H1 (cell line): ENCODE results near the gene PHC2. TPM values are rescaled to one million over a fixed set of nuclear protein-coding genes. Genes with fewer than 3 reads are reported as not detected.
A peak's percentile ranks its signal among the peaks of the same experiment; 100 is the strongest.

Experiments
- CTCF ChIA-PET: fragments of 300-600 bp; sonication (Branson Sonifier 250); formaldehyde crosslinking; loops from one replicate; lab custom pipeline; 2021; ENCODE audit not compliant: partially characterized antibody; lab: Charles Lee
- POLR2A ChIA-PET: fragments of 300-600 bp; sonication (Branson Sonifier 250); formaldehyde crosslinking; loops from one replicate; lab custom pipeline; 2021; ENCODE audit warnings: inconsistent platforms; ENCODE audit not compliant: partially characterized antibody; lab: Charles Lee
- DNase-seq, 2 experiments: peaks; one replicate each; pipeline versions ENCODE4 v3.0.0 to v3.0.0-alpha.2; 2010 to 2022; ENCODE audit warnings: low spot score in 2 of 2, low read depth in 1 of 2, mixed read lengths in 1 of 2
- FAIRE-seq: peaks from 2 replicates; lab custom pipeline; 2011; peaks lifted over from hg19 to GRCh38; lab: Jason Lieb, UNC
- H2AFZ ChIP-seq: 2 replicates; pipeline ENCODE4 v1.8.1; 2012; ENCODE audit warnings: low read length, inconsistent platforms
- H2AK5ac ChIP-seq: 2 replicates; pipeline ENCODE4 v1.6.1; 2013; ENCODE audit warnings: low read depth, low read length
- H2BK120ac ChIP-seq: replicated peaks from 2 replicates; pipeline ENCODE3; 2013; ENCODE audit warnings: low read depth, low read length, inconsistent platforms
- H2BK12ac ChIP-seq: 2 replicates; pipeline ENCODE4 v1.6.1; 2013; ENCODE audit warnings: low read depth, low read length
- H2BK15ac ChIP-seq: 2 replicates; pipeline ENCODE4 v1.6.1; 2013; ENCODE audit warnings: low read length
- H2BK20ac ChIP-seq: 2 replicates; pipeline ENCODE4 v1.6.1; 2013; ENCODE audit warnings: low read length
- H2BK5ac ChIP-seq: 2 replicates; pipeline ENCODE4 v1.6.1; 2013; ENCODE audit warnings: low read depth, low read length
- H3K14ac ChIP-seq: 2 replicates; pipeline ENCODE4 v1.6.1; 2013; ENCODE audit warnings: inconsistent platforms; ENCODE audit not compliant: insufficient read length
- H3K18ac ChIP-seq: 2 replicates; pipeline ENCODE4 v1.6.1; 2013; ENCODE audit warnings: low read length; ENCODE audit errors: extremely low read depth
- H3K23ac ChIP-seq: 2 replicates; pipeline ENCODE4 v1.6.1; 2013; ENCODE audit warnings: inconsistent platforms; ENCODE audit not compliant: insufficient read length
- H3K23me2 ChIP-seq: 2 replicates; pipeline ENCODE4 v1.6.1; 2013; ENCODE audit warnings: low read depth, low read length
- H3K27ac ChIP-seq: 2 replicates; pipeline ENCODE4 v1.6.1; 2011; ENCODE audit warnings: low read depth, low read length, inconsistent platforms
- H3K27me3 ChIP-seq, 4 experiments: replicated peaks in 1 of 4; 1 replicate in 1 of 4; 2 replicates in 3 of 4; pipeline versions ENCODE4 v1.6.1 to v1.8.1; 2011 to 2013; ENCODE audit warnings: low read length in 3 of 4, mild to moderate bottlenecking in 3 of 4, inconsistent platforms in 2 of 4, mixed read lengths in 2 of 4, moderate library complexity in 1 of 4; ENCODE audit not compliant: control insufficient read depth in 3 of 4, insufficient read depth in 3 of 4; ENCODE audit errors: extremely low read depth in 1 of 4
- H3K36me3 ChIP-seq, 4 experiments: 2 replicates each; pipeline versions ENCODE4 v1.6.1 to v1.8.1; 2011 to 2013; ENCODE audit warnings: mild to moderate bottlenecking in 4 of 4, low read length in 3 of 4, moderate library complexity in 2 of 4, control low read depth in 1 of 4, inconsistent platforms in 1 of 4; ENCODE audit not compliant: insufficient read depth in 4 of 4, control insufficient read depth in 2 of 4
- H3K4ac ChIP-seq: replicated peaks from 2 replicates; pipeline ENCODE3; 2013; ENCODE audit warnings: low read length, low read depth, mixed read lengths, inconsistent platforms; ENCODE audit not compliant: insufficient read length
- H3K4me1 ChIP-seq, 4 experiments: replicated peaks in 1 of 4; 1 replicate in 1 of 4; 2 replicates in 3 of 4; pipeline versions ENCODE4 v1.6.1 to v1.8.1; 2011 to 2013; ENCODE audit warnings: low read length in 3 of 4, inconsistent platforms in 2 of 4, mixed read lengths in 1 of 4; ENCODE audit not compliant: insufficient read depth in 4 of 4, control insufficient read depth in 3 of 4
- H3K4me2 ChIP-seq, 2 experiments: 2 replicates each; pipeline versions ENCODE4 v1.6.1 to v1.8.1; 2011 to 2013; ENCODE audit warnings: low read depth in 2 of 2, low read length in 2 of 2, control low read depth in 1 of 2, inconsistent platforms in 1 of 2, mild to moderate bottlenecking in 1 of 2; ENCODE audit not compliant: insufficient read depth in 1 of 2
- H3K4me3 ChIP-seq, 4 experiments: fragments of 200-600, 300-600 bp in 1 of 4; sonication (generic), shearing (Covaris generic), sonication (Bioruptor Twin) in 1 of 4; 2 replicates each; pipeline versions ENCODE4 v1.5.1 to v1.8.1; 2011 to 2016; ENCODE audit warnings: low read length in 4 of 4, low read depth in 3 of 4, control low read depth in 2 of 4, inconsistent platforms in 2 of 4, mild to moderate bottlenecking in 2 of 4, mixed read lengths in 1 of 4, moderate library complexity in 1 of 4; ENCODE audit not compliant: insufficient read depth in 2 of 4; ENCODE audit errors: extremely low read depth in 1 of 4
- H3K56ac ChIP-seq: replicated peaks from 2 replicates; pipeline ENCODE3; 2013; ENCODE audit warnings: low read depth, mild to moderate bottlenecking, mixed read lengths, low read length, inconsistent platforms; ENCODE audit not compliant: insufficient read length
- H3K79me1 ChIP-seq: 2 replicates; pipeline ENCODE4 v1.6.1; 2013; ENCODE audit warnings: low read depth, low read length, control low read depth
- H3K79me2 ChIP-seq, 2 experiments: 2 replicates each; pipeline versions ENCODE4 v1.6.1 to v1.8.1; 2012 to 2013; ENCODE audit warnings: low read length in 2 of 2, mild to moderate bottlenecking in 2 of 2, inconsistent platforms in 1 of 2; ENCODE audit not compliant: insufficient read depth in 2 of 2, control insufficient read depth in 1 of 2
- H3K9ac ChIP-seq, 4 experiments: replicated peaks in 1 of 4; 1 replicate in 1 of 4; 2 replicates in 3 of 4; pipeline versions ENCODE4 v1.6.1 to v1.8.1; 2011 to 2013; ENCODE audit warnings: low read depth in 3 of 4, low read length in 3 of 4, control low read depth in 2 of 4, mild to moderate bottlenecking in 2 of 4, moderate library complexity in 2 of 4, inconsistent platforms in 1 of 4; ENCODE audit errors: extremely low read depth in 1 of 4
- H3K9me3 ChIP-seq, 2 experiments: 2 replicates each; pipeline versions ENCODE4 v1.6.1 to v1.8.1; 2012 to 2013; ENCODE audit warnings: mild to moderate bottlenecking in 2 of 2, moderate library complexity in 2 of 2, control low read depth in 1 of 2, inconsistent platforms in 1 of 2, low read depth in 1 of 2, low read length in 1 of 2, mixed read lengths in 1 of 2; ENCODE audit not compliant: insufficient read depth in 2 of 2
- H4K20me1 ChIP-seq, 2 experiments: replicated peaks in 1 of 2; 2 replicates each; pipeline versions ENCODE3 to v1.8.1; 2011 to 2013; ENCODE audit warnings: inconsistent platforms in 2 of 2, low read length in 2 of 2, mild to moderate bottlenecking in 1 of 2; ENCODE audit not compliant: insufficient read depth in 2 of 2, control insufficient read depth in 1 of 2
- H4K5ac ChIP-seq: 2 replicates; pipeline ENCODE4 v1.6.1; 2013; ENCODE audit warnings: low read length, low read depth, mixed read lengths, inconsistent platforms; ENCODE audit not compliant: insufficient read length
- H4K8ac ChIP-seq: 2 replicates; pipeline ENCODE4 v1.8.0; 2013; ENCODE audit warnings: mild to moderate bottlenecking, moderate library complexity, low read length, inconsistent platforms; ENCODE audit not compliant: insufficient read depth; ENCODE audit errors: extremely low read depth
- H4K91ac ChIP-seq: replicated peaks from 2 replicates; pipeline ENCODE3; 2013; ENCODE audit warnings: low read length, mixed read lengths, inconsistent platforms; ENCODE audit not compliant: insufficient read length
- HDAC6 ChIP-seq: IDR thresholded peaks from one replicate; pipeline ENCODE4 v1.7.1; 2012; ENCODE audit warnings: low read depth, mild to moderate bottlenecking, inconsistent platforms, low read length, moderate library complexity
- JUND ChIP-seq: IDR thresholded peaks from 2 replicates; pipeline ENCODE4 v1.6.1; 2011; ENCODE audit warnings: mild to moderate bottlenecking, improper control_type of control experiment, low read length
- RAD21 ChIP-seq, 2 experiments: IDR thresholded peaks in 1 of 2; conservative IDR thresholded peaks in 1 of 2; 2 replicates each; pipeline ENCODE4 v1.6.1; 2011; ENCODE audit warnings: low read depth in 2 of 2, low read length in 2 of 2, improper control_type of control experiment in 1 of 2, inconsistent platforms in 1 of 2, mild to moderate bottlenecking in 1 of 2, moderate library complexity in 1 of 2
- WGBS, 2 experiments: shearing (Covaris generic) in 1 of 2; methylation state at CpG; one replicate each; pipeline versions ENCODE4 v1.1.6 to v1.1.7; 2013 to 2015; ENCODE audit warnings: low lambda C conversion rate in 2 of 2, mixed read lengths in 2 of 2, inconsistent platforms in 1 of 2, low coverage in 1 of 2, missing lambda C conversion rate in 1 of 2; ENCODE audit not compliant: insufficient replicate concordance in 2 of 2, insufficient coverage in 1 of 2, insufficient read length in 1 of 2; ENCODE audit errors: extremely low coverage in 1 of 2, missing lambda C conversion rate in 1 of 2; 5-methylcytosine and 5-hydroxymethylcytosine counted together
- polyA plus RNA-seq, 7 experiments: library from polyadenylated mRNA; depleted of rRNA in 3 of 7; stranded (reverse) in 5 of 7; unstranded in 2 of 7; fragments of >200 nt in 5 of 7; fragments of 200-250 nt in 2 of 7; gene quantifications; 1 replicate in 5 of 7; 2 replicates in 1 of 7; 4 replicates in 1 of 7; pipeline versions ENCODE4 v1.2.1 to v1.2.3, GENCODE V29; 2011 to 2013; ENCODE audit warnings: missing spikeins in 2 of 7, mixed read lengths in 2 of 7
- total RNA-seq: library from RNA; stranded (reverse); fragmentation: NEBNext Ultra II Directional; extraction: Animal tissue kit (Norgen Biotek cat#: 25700); gene quantifications from 2 replicates; pipeline ENCODE4 v1.2.1, GENCODE V29; 2021
- TF ChIP-seq, protein P1 (sequence below), 3 experiments: IDR thresholded peaks; 1 replicate in 2 of 3; 2 replicates in 1 of 3; pipeline versions ENCODE4 v1.5.1 to v1.6.1; 2011; ENCODE audit warnings: low read length in 3 of 3, mild to moderate bottlenecking in 3 of 3, inconsistent platforms in 2 of 3, low read depth in 1 of 3, moderate library complexity in 1 of 3; ENCODE audit not compliant: insufficient read depth in 1 of 3; ENCODE audit errors: control extremely low read depth in 1 of 3

Gene PHC2
- total and polyA plus RNA-seq, 2 of the 8 experiments (the other 6 are each of a cell fraction or from before 2014, with no cell fraction given), result 5.6 to 14.2 TPM

GRCh38 chr1:33455539-33456501 lies 24.9 kb upstream of the PHC2 start:
- Histone ChIP-seq H2BK120ac (no peak overlapping the region), H2BK15ac (0 out of 2 replicates have a peak overlapping the region, but pooled peaks have one; percentile 16), H3K14ac (no peak overlapping the region), H2BK12ac (no peak overlapping the region), H3K27me3 (0 out of 7 replicates have a peak, but pooled peaks cover 0 to 2% (median 0%) of the 10 kb centered on the region in 4 experiments), H3K4me2 (no peak overlapping the region), H3K4me1 (peaks cover 0 to 3% (median 1%) of the 10 kb centered on the region in 4 experiments; a peak in 3 of 7 replicates), H3K79me2 (no peaks in the 10 kb centered on the region), H3K9ac (no peak overlapping the region), H3K4ac (no peak overlapping the region), H3K79me1 (no peaks in the 10 kb centered on the region), H3K27ac (no peak overlapping the region), H3K4me3 (no peak overlapping the region), H2AFZ (no peak overlapping the region), H3K23me2 (no peaks in the 10 kb centered on the region), H4K20me1 (no peaks in the 10 kb centered on the region), H3K56ac (no peak overlapping the region), H3K18ac (no peak overlapping the region), H3K36me3 (no peaks in the 10 kb centered on the region), H3K9me3 (no peaks in the 10 kb centered on the region), H2AK5ac (no peak overlapping the region), H4K8ac (no peak overlapping the region), H3K23ac (no peak overlapping the region), H2BK5ac (no peak overlapping the region), H2BK20ac (no peak overlapping the region), H4K91ac (no peak overlapping the region), H4K5ac (no peak overlapping the region)
- TF ChIP-seq, protein P1, sequence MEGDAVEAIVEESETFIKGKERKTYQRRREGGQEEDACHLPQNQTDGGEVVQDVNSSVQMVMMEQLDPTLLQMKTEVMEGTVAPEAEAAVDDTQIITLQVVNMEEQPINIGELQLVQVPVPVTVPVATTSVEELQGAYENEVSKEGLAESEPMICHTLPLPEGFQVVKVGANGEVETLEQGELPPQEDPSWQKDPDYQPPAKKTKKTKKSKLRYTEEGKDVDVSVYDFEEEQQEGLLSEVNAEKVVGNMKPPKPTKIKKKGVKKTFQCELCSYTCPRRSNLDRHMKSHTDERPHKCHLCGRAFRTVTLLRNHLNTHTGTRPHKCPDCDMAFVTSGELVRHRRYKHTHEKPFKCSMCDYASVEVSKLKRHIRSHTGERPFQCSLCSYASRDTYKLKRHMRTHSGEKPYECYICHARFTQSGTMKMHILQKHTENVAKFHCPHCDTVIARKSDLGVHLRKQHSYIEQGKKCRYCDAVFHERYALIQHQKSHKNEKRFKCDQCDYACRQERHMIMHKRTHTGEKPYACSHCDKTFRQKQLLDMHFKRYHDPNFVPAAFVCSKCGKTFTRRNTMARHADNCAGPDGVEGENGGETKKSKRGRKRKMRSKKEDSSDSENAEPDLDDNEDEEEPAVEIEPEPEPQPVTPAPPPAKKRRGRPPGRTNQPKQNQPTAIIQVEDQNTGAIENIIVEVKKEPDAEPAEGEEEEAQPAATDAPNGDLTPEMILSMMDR (IDR thresholded peaks at IDR 0.05; ENCODE audit: control extremely low read depth in 1 of 3, insufficient read depth in 1 of 3, low read depth in 1 of 3, low read length in 3 of 3), result peak; percentile 68 to 93 (median 77)
- TF ChIP-seq RAD21 (IDR thresholded peaks at IDR 0.05 in 1 of 2, conservative IDR thresholded peaks at IDR 0.05 in 1 of 2; ENCODE audit: low read depth in 2 of 2, low read length in 2 of 2) (peak; percentile 83 to 87), JUND (peak; percentile 93), HDAC6 (no peak)
- WGBS, 2 experiments, result 62% methylated on average over 6 of the region's 8 CpGs; no CpG with 5 or more reads in 1 of the 2 experiments
- FAIRE-seq (peak; percentile 97), DNase-seq (peak in 1 of 2 experiments; percentile 52)
- ChIA-PET CTCF (interaction anchor here (0.6 to 7.3 kb wide), 41 partner anchors 9 to 819 kb away, joined by 3 to 75 read pairs (median 4); no protein-coding TSS in a partner anchor), POLR2A (interaction anchor here (1.2 kb wide), 1 partner anchor 91 kb away, joined by 5 read pairs; no protein-coding TSS in a partner anchor)
